Smooth muscle cell (in vitro differentiated cells): ENCODE data around the gene OAS3. TPM values are rescaled to one million over a fixed set of nuclear protein-coding genes. Genes with fewer than 3 reads are reported as not detected.

Source experiments
- DNase-seq: peaks from one replicate; lab custom pipeline; 2025; ENCODE audit not compliant: unreplicated experiment; lab: John Stamatoyannopoulos, UW
- H2AFZ ChIP-seq: fragments of 200-600 bp; sonication (generic); 2 replicates; pipeline ENCODE4 v1.6.0; 2016; ENCODE audit warnings: antibody characterized with exemption, low read depth, mild to moderate bottlenecking
- H3F3A ChIP-seq: fragments of 200-600 bp; sonication (generic); 2 replicates; pipeline ENCODE4 v1.6.0; 2017; ENCODE audit warnings: antibody characterized with exemption, low read depth
- H3K27ac ChIP-seq: fragments of 200-600 bp; sonication (generic); 2 replicates; pipeline ENCODE4 v1.5.1; 2016; ENCODE audit warnings: low read depth, mild to moderate bottlenecking
- H3K27me3 ChIP-seq: fragments of 200-600 bp; sonication (generic); 2 replicates; pipeline ENCODE4 v1.6.1; 2016; ENCODE audit warnings: low read depth, mild to moderate bottlenecking
- H3K36me3 ChIP-seq: fragments of 200-600 bp; sonication (generic); 2 replicates; pipeline ENCODE4 v1.5.1; 2016; ENCODE audit warnings: low read depth
- H3K4me1 ChIP-seq: fragments of 200-600 bp; sonication (generic); 2 replicates; pipeline ENCODE4 v1.5.1; 2016; ENCODE audit warnings: low read depth
- H3K4me2 ChIP-seq: fragments of 200-600 bp; sonication (generic); 2 replicates; pipeline ENCODE4 v1.6.0; 2016; ENCODE audit warnings: mild to moderate bottlenecking
- H3K4me3 ChIP-seq: fragments of 200-600 bp; sonication (generic); 2 replicates; pipeline ENCODE4 v1.5.1; 2016; ENCODE audit warnings: mild to moderate bottlenecking
- H3K79me2 ChIP-seq: fragments of 200-600 bp; sonication (generic); 2 replicates; pipeline ENCODE4 v1.6.0; 2016; ENCODE audit warnings: low read depth, mild to moderate bottlenecking
- H3K9ac ChIP-seq: fragments of 200-600 bp; sonication (generic); 2 replicates; pipeline ENCODE4 v1.6.0; 2016; ENCODE audit warnings: low read depth
- H3K9me3 ChIP-seq: fragments of 200-600 bp; sonication (generic); replicated peaks from 2 replicates; pipeline ENCODE4 v1.5.1; 2016; ENCODE audit warnings: low read depth
- H4K20me1 ChIP-seq: fragments of 200-600 bp; sonication (generic); 2 replicates; pipeline ENCODE4 v1.6.0; 2016; ENCODE audit warnings: low read depth
- CTCF ChIP-seq: fragments of 200-600 bp; sonication (generic); IDR thresholded peaks from 2 replicates; pipeline ENCODE4 v1.5.1; 2017; ENCODE audit warnings: borderline replicate concordance, mild to moderate bottlenecking, antibody characterized with exemption; ENCODE audit not compliant: insufficient read depth, poor library complexity, severe bottlenecking
- WGBS: methylation state at CpG from one replicate; pipeline ENCODE4 v1.1.7; 2016; ENCODE audit warnings: low lambda C conversion rate; 5-methylcytosine and 5-hydroxymethylcytosine counted together
- polyA plus RNA-seq: library from polyadenylated mRNA; unstranded; fragments of >200 nt; fragmentation: Nextera tagmentation; extraction: Ambion mirVana; gene quantifications from 2 replicates; pipeline ENCODE4 v1.2.1, GENCODE V29; 2016
- total RNA-seq: library from RNA; depleted of rRNA; stranded (reverse); fragments of >200 nt; gene quantifications from 2 replicates; pipeline ENCODE4 v1.2.3, GENCODE V29; 2014

OAS3 gene
- total and polyA plus RNA-seq, 2 experiments from 2014 or later = 1.1 TPM; not detected in 1

GRCh38 chr12:113003636-113004035 is 65.4 kb downstream of the OAS3 start:
- H3K79me2 ChIP-seq = no peaks in the 10 kb centered on the region
- no peak overlapping the region for H3K27ac ChIP-seq
- H3K4me1 ChIP-seq = no peaks in the 10 kb centered on the region
- H4K20me1 ChIP-seq = no peaks in the 10 kb centered on the region
- no peaks in the 10 kb centered on the region for H3F3A ChIP-seq
- H3K27me3 ChIP-seq = peaks cover 22% of the 10 kb centered on the region
- H3K9ac ChIP-seq = no peak overlapping the region
- H3K9me3 ChIP-seq = no peaks in the 10 kb centered on the region
- H3K4me3 ChIP-seq = no peak overlapping the region
- no peaks in the 10 kb centered on the region for H3K36me3 ChIP-seq
- H2AFZ ChIP-seq = no peak overlapping the region
- no peak for TF ChIP-seq CTCF
- H3K4me2 ChIP-seq = no peak overlapping the region
- no peak for DNase-seq
- 88% methylated on average over 9 of the region's 9 CpGs for WGBS

- H3K9me3 ChIP-seq = no peaks in the 10 kb centered on the region
- no peak overlapping the region for H3K4me2 ChIP-seq
- no peak overlapping the region for H3K27ac ChIP-seq
- no peaks in the 10 kb centered on the region for H3K79me2 ChIP-seq
- peaks cover 28% of the 10 kb centered on the region for H3K27me3 ChIP-seq
- no peaks in the 10 kb centered on the region for H3K36me3 ChIP-seq
- H3F3A ChIP-seq = no peaks in the 10 kb centered on the region
- TF ChIP-seq CTCF = peak; percentile 12
- H2AFZ ChIP-seq = no peak overlapping the region
- H3K4me3 ChIP-seq = no peak overlapping the region
- no peaks in the 10 kb centered on the region for H4K20me1 ChIP-seq
- H3K4me1 ChIP-seq = no peaks in the 10 kb centered on the region
- no peak overlapping the region for H3K9ac ChIP-seq
- 44% methylated on average over 4 of the region's 4 CpGs for WGBS
- no peak for DNase-seq
These were observed 67.5 kb downstream of the OAS3 start for GRCh38 chr12:113005762-113006161.

GRCh38 chr12:113006206-113006605 is 67.9 kb downstream of the OAS3 start:
- peaks cover 28% of the 10 kb centered on the region for H3K27me3 ChIP-seq
- no peaks in the 10 kb centered on the region for H4K20me1 ChIP-seq
- H3F3A ChIP-seq = no peaks in the 10 kb centered on the region
- H2AFZ ChIP-seq = no peak overlapping the region
- H3K27ac ChIP-seq = no peak overlapping the region
- no peaks in the 10 kb centered on the region for H3K79me2 ChIP-seq
- H3K9me3 ChIP-seq = no peaks in the 10 kb centered on the region
- 83% methylated on average over 7 of the region's 7 CpGs for WGBS
- H3K4me3 ChIP-seq = no peak overlapping the region
- no peak for DNase-seq
- no peaks in the 10 kb centered on the region for H3K4me1 ChIP-seq
- TF ChIP-seq CTCF = no peak
- no peaks in the 10 kb centered on the region for H3K36me3 ChIP-seq
- H3K4me2 ChIP-seq = no peak overlapping the region
- H3K9ac ChIP-seq = no peak overlapping the region

GRCh38 chr12:113006641-113007040 is 68.4 kb downstream of the OAS3 start:
- H3K27me3 ChIP-seq = peaks cover 28% of the 10 kb centered on the region
- no peak for TF ChIP-seq CTCF
- H2AFZ ChIP-seq = no peak overlapping the region
- H3K9ac ChIP-seq = no peak overlapping the region
- no peaks in the 10 kb centered on the region for H3K4me1 ChIP-seq
- no peaks in the 10 kb centered on the region for H3K79me2 ChIP-seq
- H3K36me3 ChIP-seq = no peaks in the 10 kb centered on the region
- H3K4me3 ChIP-seq = no peak overlapping the region
- no peaks in the 10 kb centered on the region for H3K9me3 ChIP-seq
- DNase-seq = no peak
- no peaks in the 10 kb centered on the region for H4K20me1 ChIP-seq
- H3K4me2 ChIP-seq = no peak overlapping the region
- 83% methylated on average over 6 of the region's 6 CpGs for WGBS
- peak overlapping the region; percentile 42 for H3K27ac ChIP-seq
- no peaks in the 10 kb centered on the region for H3F3A ChIP-seq
